HUES6 (cell line): Measurements from ENCODE around the gene HSPA12A.

Experiments
- H3K27ac ChIP-seq: 2 replicates; pipeline ENCODE4 v1.7.0; 2013; ENCODE audit warnings: low read depth, mild to moderate bottlenecking, low read length, inconsistent platforms
- H3K27me3 ChIP-seq: 2 replicates; pipeline ENCODE4 v1.6.1; 2013; ENCODE audit warnings: low read length; ENCODE audit not compliant: control insufficient read depth, insufficient read depth
- H3K36me3 ChIP-seq: 2 replicates; pipeline ENCODE4 v1.6.1; 2013; ENCODE audit warnings: low read length; ENCODE audit not compliant: control insufficient read depth, insufficient read depth
- H3K4me1 ChIP-seq: 2 replicates; pipeline ENCODE4 v1.6.1; 2013; ENCODE audit warnings: low read length; ENCODE audit not compliant: control insufficient read depth, insufficient read depth
- H3K4me3 ChIP-seq: 2 replicates; pipeline ENCODE4 v1.5.1; 2013; ENCODE audit warnings: low read depth, low read length
- H3K9ac ChIP-seq: one replicate; pipeline ENCODE4 v1.6.1; 2013; ENCODE audit warnings: mild to moderate bottlenecking, low read length
- H3K9me3 ChIP-seq: 2 replicates; pipeline ENCODE4 v1.6.1; 2013; ENCODE audit warnings: low read depth, low read length; ENCODE audit not compliant: control insufficient read depth, insufficient read depth

HSPA12A gene

DNA sequence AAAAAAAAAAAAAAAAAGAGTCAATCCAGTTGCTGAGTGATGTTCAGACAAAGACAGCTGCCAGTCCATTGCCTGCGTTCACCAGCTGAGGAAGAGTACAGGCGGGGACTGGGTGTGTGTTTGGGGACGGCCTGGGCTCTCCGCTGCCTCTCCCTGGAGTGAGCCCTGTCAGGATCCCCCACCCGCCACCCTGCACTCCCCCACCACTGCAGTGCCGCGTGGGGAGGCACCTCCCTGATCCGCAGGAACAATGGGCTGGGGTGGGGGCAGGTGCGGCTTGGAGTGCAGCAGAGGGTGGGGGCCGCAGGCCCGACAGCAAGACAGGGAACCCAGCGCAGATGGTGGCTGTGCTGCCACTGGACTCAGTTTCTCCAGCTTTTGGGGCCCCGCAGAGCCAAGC, 1.4 kb downstream of the HSPA12A start:
- Histone ChIP-seq H3K9ac (peak overlapping the region; percentile 25), H3K27me3 (peaks cover 75% of the 10 kb centered on the region), H3K36me3 (no peaks in the 10 kb centered on the region), H3K4me3 (peak overlapping the region; percentile 77), H3K9me3 (no peaks in the 10 kb centered on the region), H3K27ac (no peak overlapping the region), H3K4me1 (peaks cover 4% of the 10 kb centered on the region)

DNA sequence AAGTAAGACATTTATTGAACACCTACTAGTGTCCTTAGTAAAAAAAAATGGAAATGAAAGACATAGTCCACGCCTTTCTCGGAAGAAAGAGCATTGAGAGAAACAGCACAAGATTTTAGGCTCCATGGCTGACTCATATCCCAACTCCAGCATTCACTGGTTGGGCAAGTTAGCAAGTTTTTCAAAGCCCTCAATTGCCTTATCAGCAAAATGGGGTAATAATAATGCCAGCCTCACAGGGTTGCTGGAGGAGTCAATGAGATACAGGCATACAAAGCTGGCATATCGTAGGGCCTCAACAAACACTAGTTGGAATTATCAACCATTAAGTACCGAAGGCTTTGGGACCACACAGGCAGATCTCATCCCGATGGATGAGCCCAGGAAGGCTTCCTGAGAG, 4.0 kb downstream of the HSPA12A start:
- H3K9ac ChIP-seq = no peak overlapping the region
- peaks cover 4% of the 10 kb centered on the region for H3K4me1 ChIP-seq
- peaks cover 51% of the 10 kb centered on the region for H3K27me3 ChIP-seq
- no peaks in the 10 kb centered on the region for H3K9me3 ChIP-seq
- H3K4me3 ChIP-seq = no peak overlapping the region
- H3K36me3 ChIP-seq = no peaks in the 10 kb centered on the region
- no peak overlapping the region for H3K27ac ChIP-seq

DNA sequence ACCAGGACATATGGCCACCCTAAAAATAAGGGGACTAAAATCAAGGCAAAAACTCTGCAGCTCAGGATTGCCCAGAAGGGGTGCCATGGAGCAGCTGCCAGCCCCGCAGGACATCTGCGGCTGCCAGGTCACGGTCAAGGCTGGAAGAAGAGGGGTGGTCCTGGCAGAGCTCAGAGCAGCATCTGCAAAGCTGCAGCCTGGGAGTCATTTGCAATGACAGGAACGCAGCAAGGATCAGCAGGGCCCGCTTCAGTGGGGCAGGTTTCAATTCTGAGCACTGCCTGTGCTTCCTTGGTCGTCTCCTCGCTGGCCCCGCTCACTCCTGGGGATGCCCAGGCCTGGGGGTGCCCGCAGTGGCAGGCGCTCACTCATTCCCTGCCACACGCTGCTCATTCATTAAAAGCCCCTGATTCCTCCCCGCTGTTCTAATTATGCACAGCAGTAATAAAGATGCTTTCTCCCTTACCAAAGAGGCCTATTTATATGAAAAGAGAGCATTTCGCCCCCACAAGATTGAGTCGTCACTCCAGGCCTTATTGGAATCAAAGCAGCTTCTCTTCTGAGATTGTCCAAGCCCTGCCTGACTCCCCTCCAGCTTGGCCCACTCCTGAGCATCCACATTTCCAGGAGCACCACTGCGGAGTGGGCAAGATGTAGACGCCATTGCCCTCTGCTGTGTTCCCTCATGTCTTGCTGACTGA, 4.6 kb downstream of the HSPA12A start:
- Histone ChIP-seq H3K9ac (no peak overlapping the region), H3K36me3 (no peaks in the 10 kb centered on the region), H3K27ac (no peak overlapping the region), H3K4me1 (peaks cover 7% of the 10 kb centered on the region; the same call in 1 of the 2 replicates), H3K4me3 (no peak overlapping the region), H3K9me3 (no peaks in the 10 kb centered on the region), H3K27me3 (peaks cover 45% of the 10 kb centered on the region)

DNA sequence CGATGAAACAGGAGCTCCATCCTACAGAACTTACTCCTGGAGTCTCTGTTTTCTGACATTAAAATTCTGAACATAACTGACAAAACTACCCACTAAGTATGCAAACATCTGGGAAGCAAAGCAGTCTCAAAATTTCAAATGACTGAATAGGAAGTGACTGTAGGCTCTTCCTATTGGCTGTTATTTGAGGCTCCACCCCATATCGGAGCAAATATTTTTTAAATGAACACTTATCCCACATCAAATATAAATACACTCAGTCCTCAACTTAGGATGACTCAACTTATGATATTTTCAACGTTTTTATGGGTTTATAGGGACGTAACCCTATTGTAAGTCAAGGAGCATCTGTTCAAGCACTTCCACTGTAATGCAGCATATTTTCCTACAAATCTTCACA, 8.8 kb downstream of the HSPA12A start:
- H3K27ac ChIP-seq = no peak overlapping the region
- H3K9ac ChIP-seq = no peak overlapping the region
- no peaks in the 10 kb centered on the region for H3K36me3 ChIP-seq
- H3K9me3 ChIP-seq = no peaks in the 10 kb centered on the region
- H3K4me1 ChIP-seq = peaks cover 10% of the 10 kb centered on the region; the same call in 1 of the 2 replicates
- H3K27me3 ChIP-seq = peaks cover 7% of the 10 kb centered on the region
- no peak overlapping the region for H3K4me3 ChIP-seq

DNA sequence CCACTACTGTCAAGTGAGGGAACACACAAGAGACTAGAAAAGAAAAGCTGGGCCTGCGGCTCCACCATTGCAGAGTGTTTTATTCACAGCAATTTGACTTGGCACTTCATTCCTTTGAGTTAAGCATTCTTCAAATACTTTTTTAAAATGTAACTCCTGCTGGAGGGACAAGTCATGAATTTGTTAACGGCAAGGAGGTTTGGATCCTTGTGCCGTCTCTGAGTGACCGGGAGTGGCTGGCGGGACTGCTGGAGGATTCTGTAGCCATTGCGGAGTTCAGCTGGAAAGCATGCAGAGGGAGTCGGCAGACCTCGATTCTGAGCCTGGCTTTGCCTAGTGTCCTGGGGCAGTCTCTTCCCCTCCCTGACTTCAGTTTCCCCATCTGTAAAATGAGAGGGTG, 9.8 kb downstream of the HSPA12A start:
- Histone ChIP-seq H3K27ac (no peak overlapping the region), H3K36me3 (no peaks in the 10 kb centered on the region), H3K9me3 (no peaks in the 10 kb centered on the region), H3K9ac (no peak overlapping the region), H3K4me1 (peaks cover 10% of the 10 kb centered on the region; the same call in 1 of the 2 replicates), H3K27me3 (0 out of 2 replicates have a peak, but pooled peaks cover 2% of the 10 kb centered on the region), H3K4me3 (no peak overlapping the region)

DNA sequence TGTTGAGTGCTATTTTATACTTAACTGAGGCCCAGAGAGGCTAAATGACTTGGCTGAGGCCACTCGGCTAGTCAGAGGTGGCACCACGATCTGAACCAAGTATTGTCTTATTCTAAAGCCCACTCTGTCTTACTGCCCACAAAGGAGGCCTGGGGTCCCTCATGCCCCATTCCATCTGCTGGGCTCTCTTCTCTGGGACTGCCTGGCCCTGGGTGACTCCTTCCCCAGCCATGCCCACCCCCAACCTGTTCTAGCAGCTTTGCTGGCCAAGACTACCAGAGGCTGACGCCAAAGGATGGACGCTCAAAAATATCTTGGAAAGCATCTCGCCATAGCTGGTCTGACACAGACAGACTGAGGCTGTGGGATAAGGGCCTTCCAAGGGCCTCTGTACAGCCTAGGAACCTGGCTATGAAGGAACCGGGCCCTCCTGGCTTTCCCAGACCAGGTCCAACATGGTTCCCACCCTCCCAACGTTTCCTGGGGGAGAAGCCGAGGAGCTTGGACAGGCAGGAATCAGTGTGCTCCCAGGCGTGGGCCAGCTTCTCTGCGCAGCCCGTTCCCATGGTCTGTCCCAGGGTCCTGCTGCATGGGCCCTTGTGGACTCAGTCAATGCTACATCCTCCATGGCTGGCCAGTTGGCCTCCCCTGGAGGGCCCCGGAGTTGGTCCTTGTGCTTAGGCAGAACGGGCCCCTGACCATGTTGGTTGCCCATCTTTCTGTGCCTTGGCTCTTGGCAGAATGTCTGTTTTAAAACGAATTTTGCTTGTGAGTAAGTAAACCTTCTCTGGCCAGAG, 11.7 kb downstream of the HSPA12A start:
- Histone ChIP-seq H3K4me3 (no peak overlapping the region), H3K9me3 (no peaks in the 10 kb centered on the region), H3K9ac (no peak overlapping the region), H3K36me3 (no peaks in the 10 kb centered on the region), H3K27ac (no peak overlapping the region), H3K27me3 (no peaks in the 10 kb centered on the region), H3K4me1 (peaks cover 10% of the 10 kb centered on the region; the same call in 1 of the 2 replicates)

DNA sequence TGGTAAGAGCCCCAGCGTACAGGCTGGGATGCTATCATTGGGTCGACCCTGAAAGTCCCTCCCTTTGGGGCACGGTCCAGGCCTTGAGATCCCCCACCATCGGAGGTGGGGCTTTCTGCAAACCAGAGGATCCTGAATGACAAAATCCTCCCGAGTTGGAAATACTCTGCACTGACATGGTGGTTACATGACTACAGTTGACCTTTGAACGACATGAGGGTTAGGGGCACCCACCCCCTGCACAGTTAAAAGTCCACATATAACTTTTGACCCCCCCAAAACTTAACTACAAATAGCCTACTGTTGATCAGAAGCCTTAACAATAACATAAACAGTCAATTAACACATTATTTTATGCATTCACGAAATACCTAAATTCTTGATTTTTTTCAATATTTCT, 13.1 kb downstream of the HSPA12A start:
- no peak overlapping the region for H3K9ac ChIP-seq

DNA sequence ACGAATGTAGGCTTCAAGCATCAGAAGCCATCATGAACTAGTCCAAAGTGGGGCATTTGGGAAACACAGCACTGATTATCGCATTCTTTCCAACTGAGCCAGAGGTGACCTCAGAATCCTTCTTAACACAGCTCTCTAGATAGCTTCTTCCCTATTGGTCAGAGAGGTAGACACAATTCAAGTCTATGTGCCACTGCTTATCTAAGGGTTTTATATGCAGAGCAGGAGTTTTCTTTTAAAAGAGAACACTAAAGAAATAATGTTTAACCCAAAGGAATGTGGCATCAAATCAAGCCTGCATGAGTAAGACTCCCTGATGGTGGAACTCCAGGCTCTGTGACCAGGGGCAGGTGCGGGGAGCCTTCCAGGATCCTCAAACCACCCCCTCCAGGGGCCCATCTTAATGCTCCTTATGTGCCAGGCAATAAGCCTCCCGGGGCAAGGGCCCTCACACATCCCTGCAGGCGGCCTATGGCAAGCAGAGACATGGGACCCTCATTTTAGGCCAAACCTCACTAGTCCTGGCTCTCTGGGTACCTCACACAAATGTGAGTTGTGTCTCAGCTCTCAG, 13.8 kb downstream of the HSPA12A start:
- Histone ChIP-seq H3K4me3 (no peak overlapping the region), H3K4me1 (peaks cover 10% of the 10 kb centered on the region; the same call in 1 of the 2 replicates), H3K27me3 (no peaks in the 10 kb centered on the region), H3K9ac (no peak overlapping the region), H3K27ac (no peak overlapping the region), H3K36me3 (no peaks in the 10 kb centered on the region), H3K9me3 (no peaks in the 10 kb centered on the region)

More for the DNA sequence above, 13.1 kb downstream of the HSPA12A start:
- peaks cover 10% of the 10 kb centered on the region; the same call in 1 of the 2 replicates for H3K4me1 ChIP-seq
- no peaks in the 10 kb centered on the region for H3K27me3 ChIP-seq
- H3K4me3 ChIP-seq = no peak overlapping the region
- no peaks in the 10 kb centered on the region for H3K9me3 ChIP-seq
- H3K36me3 ChIP-seq = no peaks in the 10 kb centered on the region
- H3K27ac ChIP-seq = no peak overlapping the region

DNA sequence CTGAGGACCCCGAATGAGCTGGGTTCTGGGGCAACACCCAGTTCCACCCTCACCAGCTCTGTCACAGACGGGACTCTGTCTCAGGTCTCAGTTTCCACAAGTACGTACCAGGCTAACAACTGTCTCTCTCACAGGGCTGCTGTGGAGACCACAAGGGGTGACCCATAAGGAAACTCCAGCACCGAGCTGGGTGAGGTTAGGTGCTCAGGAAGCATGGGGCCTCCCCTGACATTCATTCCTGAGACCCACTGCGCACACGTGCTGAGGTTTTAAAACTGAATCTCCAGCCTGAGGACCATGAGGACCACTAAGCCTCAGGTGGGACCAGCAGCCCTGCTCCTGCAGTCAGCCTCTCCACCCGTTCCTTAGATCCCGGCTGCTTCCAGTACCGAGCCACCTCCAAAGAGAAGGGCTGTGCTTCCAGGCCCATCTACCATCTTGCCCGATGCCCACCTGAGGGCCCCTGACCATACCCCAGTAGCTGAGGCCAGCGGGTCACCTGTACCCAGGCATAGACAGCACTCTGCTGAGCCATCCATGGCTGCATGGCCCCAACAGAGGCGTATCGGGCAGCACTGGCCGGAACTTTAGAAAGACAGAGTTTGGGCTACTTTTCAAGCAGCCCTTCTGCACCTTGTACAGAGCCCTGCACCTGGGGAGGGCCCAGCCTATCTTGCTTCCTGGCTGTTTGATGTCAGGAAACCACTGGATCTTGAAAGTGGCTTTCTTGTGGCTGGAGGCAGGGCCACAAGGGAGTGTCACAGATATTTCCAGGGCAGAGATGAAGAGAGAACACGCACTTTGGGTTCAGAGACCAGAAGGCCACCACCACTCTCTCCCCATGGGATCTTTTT, 18.7 kb downstream of the HSPA12A start:
- no peaks in the 10 kb centered on the region for H3K36me3 ChIP-seq
- H3K9me3 ChIP-seq = no peaks in the 10 kb centered on the region
- no peak overlapping the region for H3K27ac ChIP-seq
- no peaks in the 10 kb centered on the region for H3K27me3 ChIP-seq
- H3K9ac ChIP-seq = no peak overlapping the region
- H3K4me3 ChIP-seq = no peak overlapping the region
- H3K4me1 ChIP-seq = peaks cover 21% of the 10 kb centered on the region

DNA sequence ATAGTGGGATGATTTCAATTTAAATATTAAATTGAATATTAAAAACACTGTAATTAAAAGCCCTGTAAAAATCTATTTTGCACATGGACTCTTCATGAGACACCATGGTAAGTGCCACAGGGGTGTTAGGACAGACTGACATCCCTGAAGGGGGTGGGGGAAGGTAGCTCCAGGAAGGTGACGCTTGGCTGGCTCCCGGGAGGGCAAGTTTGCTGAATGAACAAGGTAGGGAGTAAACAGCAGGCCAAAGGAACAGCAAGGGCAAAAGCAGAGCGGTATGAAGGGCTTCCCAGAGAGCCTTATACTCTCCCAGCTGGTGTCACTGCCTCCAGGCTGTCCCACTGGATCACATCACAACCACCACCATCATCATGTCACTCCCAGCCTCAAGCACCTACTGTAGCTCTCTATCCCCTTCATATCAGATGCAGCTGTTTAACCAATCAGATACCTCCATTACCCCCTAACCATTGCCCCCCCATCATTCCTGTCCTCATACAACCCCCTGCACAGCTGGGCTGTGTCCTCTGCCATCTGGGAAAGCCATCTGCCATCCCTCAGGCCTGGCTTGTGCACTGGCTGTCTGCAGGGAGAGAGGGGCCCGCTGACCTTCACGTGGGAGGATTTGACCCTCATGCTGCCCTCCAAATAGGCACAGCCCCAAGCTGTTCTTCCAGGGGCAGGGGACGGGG, 19.5 kb downstream of the HSPA12A start:
- Histone ChIP-seq H3K9ac (no peak overlapping the region), H3K27me3 (no peaks in the 10 kb centered on the region), H3K4me1 (peaks cover 21% of the 10 kb centered on the region), H3K36me3 (no peaks in the 10 kb centered on the region), H3K27ac (no peak overlapping the region), H3K9me3 (no peaks in the 10 kb centered on the region), H3K4me3 (no peak overlapping the region)
